ENCODE measurements around the gene RPTOR.

The RPTOR gene

GRCh38 chr17:80708480-80708879 is 163.8 kb downstream of the RPTOR start:
- DNase-seq (ENCODE audit: extremely low read depth in 1 of 2, low read depth in 1 of 2): no peak

GRCh38 chr17:80709090-80709695 is 164.6 kb downstream of the RPTOR start:
- DNase-seq (ENCODE audit: extremely low read depth in 1 of 2, low read depth in 1 of 2): no peak

GRCh38 chr17:80710714-80711302 is 166.2 kb downstream of the RPTOR start:
- no peak for DNase-seq (ENCODE audit: extremely low read depth in 1 of 2, low read depth in 1 of 2)

- no peak for DNase-seq (ENCODE audit: extremely low read depth in 1 of 2, low read depth in 1 of 2)
Observed at GRCh38 chr17:80712089-80712488, 167.5 kb downstream of the RPTOR start.

GRCh38 chr17:80712606-80713005 is 168.0 kb downstream of the RPTOR start:
- no peak for DNase-seq (ENCODE audit: extremely low read depth in 1 of 2, low read depth in 1 of 2)

- DNase-seq (ENCODE audit: extremely low read depth in 1 of 2, low read depth in 1 of 2): no peak
Observed at GRCh38 chr17:80716986-80717719, 172.5 kb downstream of the RPTOR start.

GRCh38 chr17:80717720-80718083 is 173.1 kb downstream of the RPTOR start:
- DNase-seq (ENCODE audit: extremely low read depth in 1 of 2, low read depth in 1 of 2): no peak

- no peak for DNase-seq (ENCODE audit: extremely low read depth in 1 of 2, low read depth in 1 of 2)
Observed at GRCh38 chr17:80718428-80718827, 173.8 kb downstream of the RPTOR start.

- DNase-seq (ENCODE audit: extremely low read depth in 1 of 2, low read depth in 1 of 2): no peak
Observed at GRCh38 chr17:80719449-80719848, 174.8 kb downstream of the RPTOR start.

GRCh38 chr17:80720610-80721577 is 176.3 kb downstream of the RPTOR start:
- peak; percentile 27 for DNase-seq (ENCODE audit: extremely low read depth in 1 of 2, low read depth in 1 of 2)

GRCh38 chr17:80722661-80723060 is 178.0 kb downstream of the RPTOR start:
- DNase-seq (ENCODE audit: extremely low read depth in 1 of 2, low read depth in 1 of 2): no peak

- DNase-seq (ENCODE audit: extremely low read depth in 1 of 2, low read depth in 1 of 2): no peak
Observed at GRCh38 chr17:80724775-80725266, 180.2 kb downstream of the RPTOR start.

GRCh38 chr17:80725517-80725916 is 180.9 kb downstream of the RPTOR start:
- DNase-seq (ENCODE audit: extremely low read depth in 1 of 2, low read depth in 1 of 2): no peak

GRCh38 chr17:80726558-80727408 is 182.1 kb downstream of the RPTOR start:
- no peak for DNase-seq (ENCODE audit: extremely low read depth in 1 of 2, low read depth in 1 of 2)

- no peak for DNase-seq (ENCODE audit: extremely low read depth in 1 of 2, low read depth in 1 of 2)
Observed at GRCh38 chr17:80727409-80727755, 182.7 kb downstream of the RPTOR start.

- no peak for DNase-seq (ENCODE audit: extremely low read depth in 1 of 2, low read depth in 1 of 2)
Observed at GRCh38 chr17:80729016-80729415, 184.4 kb downstream of the RPTOR start.

GRCh38 chr17:80729761-80730160 is 185.1 kb downstream of the RPTOR start:
- DNase-seq (ENCODE audit: extremely low read depth in 1 of 2, low read depth in 1 of 2): no peak

GRCh38 chr17:80730739-80731138 is 186.1 kb downstream of the RPTOR start:
- no peak for DNase-seq (ENCODE audit: extremely low read depth in 1 of 2, low read depth in 1 of 2)

- DNase-seq (ENCODE audit: extremely low read depth in 1 of 2, low read depth in 1 of 2): no peak
Observed at GRCh38 chr17:80731323-80731722, 186.7 kb downstream of the RPTOR start.

GRCh38 chr17:80732268-80732667 is 187.6 kb downstream of the RPTOR start:
- DNase-seq (ENCODE audit: extremely low read depth in 1 of 2, low read depth in 1 of 2): no peak

All from activated CD8-positive, alpha-beta memory T cell treated with anti-CD3 and anti-CD28 coated beads for 1 hour (primary cell).